ENCODE data around the gene SPDYE4.

The SPDYE4 gene

GRCh38 chr17:8785547-8786413 is 27.4 kb upstream of the SPDYE4 start:
- DNase-seq = peak; percentile 66

- no peak for DNase-seq
Measured at GRCh38 chr17:8782176-8782575, 23.8 kb upstream of the SPDYE4 start.

GRCh38 chr17:8781776-8782175 is 23.4 kb upstream of the SPDYE4 start:
- no peak for DNase-seq

GRCh38 chr17:8776881-8777280 is 18.5 kb upstream of the SPDYE4 start:
- DNase-seq = no peak

- DNase-seq = no peak
Measured at GRCh38 chr17:8776248-8776647, 17.9 kb upstream of the SPDYE4 start.

GRCh38 chr17:8766731-8767130 is 8.4 kb upstream of the SPDYE4 start:
- DNase-seq = no peak

GRCh38 chr17:8762012-8762411 is 3.7 kb upstream of the SPDYE4 start:
- DNase-seq = no peak

GRCh38 chr17:8757189-8757588 is 1.2 kb downstream of the SPDYE4 start:
- DNase-seq = no peak

- DNase-seq = no peak
Measured at GRCh38 chr17:8755590-8756255, 2.6 kb downstream of the SPDYE4 start.

GRCh38 chr17:8754890-8755289 is 3.5 kb downstream of the SPDYE4 start:
- DNase-seq = no peak

GRCh38 chr17:8753976-8754440 is 4.3 kb downstream of the SPDYE4 start:
- DNase-seq = no peak

- DNase-seq = no peak
Measured at GRCh38 chr17:8753136-8753975, 5.0 kb downstream of the SPDYE4 start.

- DNase-seq = peak; percentile 12
Measured at GRCh38 chr17:8749616-8750015, 8.7 kb downstream of the SPDYE4 start.

- no peak for DNase-seq
Measured at GRCh38 chr17:8747742-8748141, 10.6 kb downstream of the SPDYE4 start.

- DNase-seq = no peak
Measured at GRCh38 chr17:8746501-8747236, 11.7 kb downstream of the SPDYE4 start.

GRCh38 chr17:8745586-8746500 is 12.5 kb downstream of the SPDYE4 start:
- DNase-seq = peak; percentile 76

- DNase-seq = peak; percentile 28
Measured at GRCh38 chr17:8744086-8744785, 14.1 kb downstream of the SPDYE4 start.

GRCh38 chr17:8742819-8743218 is 15.5 kb downstream of the SPDYE4 start:
- DNase-seq = no peak

GRCh38 chr17:8742274-8742673 is 16.1 kb downstream of the SPDYE4 start:
- no peak for DNase-seq

- no peak for DNase-seq
Measured at GRCh38 chr17:8741771-8742170, 16.6 kb downstream of the SPDYE4 start.

Measured in right kidney (tissue), 1 donor.